ENCODE data around the gene RERE. TPM values are rescaled to one million over a fixed set of nuclear protein-coding genes. Genes with fewer than 3 reads are reported as not detected.

Gene RERE
- total and polyA plus RNA-seq, 2 experiments from 2014 or later: 148 to 170 TPM

GRCh38 chr1:8338526-8339202 lies 478.8 kb downstream of the RERE start:
- Mint-ChIP-seq H3K27me3 (ENCODE audit: insufficient read depth, low read depth, poor library complexity) (peaks cover 3% of the 10 kb centered on the region), H3K4me1 (no peaks in the 10 kb centered on the region), H3K9me3 (peaks cover 3% of the 10 kb centered on the region; the same call in 1 of the 3 replicates), H3K4me3 (no peak overlapping the region), H3K36me3 (ENCODE audit: low read depth) (peaks cover 7% of the 10 kb centered on the region), H3K27ac (no peak overlapping the region)
- H3K4me1 ChIP-seq (ENCODE audit: insufficient read depth): no peaks in the 10 kb centered on the region
- H2AFZ ChIP-seq: no peak overlapping the region
- H3F3A ChIP-seq (replicated peaks; ENCODE audit: low read depth): no peaks in the 10 kb centered on the region
- no peak overlapping the region for H3K4me3 ChIP-seq
- H3K4me2 ChIP-seq: no peak overlapping the region
- ATAC-seq (no peak), DNase-seq (ENCODE audit: low spot score) (no peak)
- TF ChIP-seq STAT1 (IDR thresholded peaks at IDR 0.05; ENCODE audit: unreplicated experiment) (no peak), CREB1 (CRISPR knock-in tag; IDR thresholded peaks at IDR 0.05; ENCODE audit: low read depth) (no peak)
- no peaks in the 10 kb centered on the region for H4K20me1 ChIP-seq (replicated peaks; ENCODE audit: insufficient read depth)
- no peaks in the 10 kb centered on the region for H3K27me3 ChIP-seq (ENCODE audit: insufficient read depth)
- no peaks in the 10 kb centered on the region for H3K79me2 ChIP-seq (replicated peaks; ENCODE audit: insufficient read depth)
- no peaks in the 10 kb centered on the region for H3K36me3 ChIP-seq (ENCODE audit: insufficient read depth)
- no peaks in the 10 kb centered on the region for H3K9me2 ChIP-seq (ENCODE audit: insufficient read depth)
- H3K27ac ChIP-seq (ENCODE audit: low read depth): no peak overlapping the region

DNA sequence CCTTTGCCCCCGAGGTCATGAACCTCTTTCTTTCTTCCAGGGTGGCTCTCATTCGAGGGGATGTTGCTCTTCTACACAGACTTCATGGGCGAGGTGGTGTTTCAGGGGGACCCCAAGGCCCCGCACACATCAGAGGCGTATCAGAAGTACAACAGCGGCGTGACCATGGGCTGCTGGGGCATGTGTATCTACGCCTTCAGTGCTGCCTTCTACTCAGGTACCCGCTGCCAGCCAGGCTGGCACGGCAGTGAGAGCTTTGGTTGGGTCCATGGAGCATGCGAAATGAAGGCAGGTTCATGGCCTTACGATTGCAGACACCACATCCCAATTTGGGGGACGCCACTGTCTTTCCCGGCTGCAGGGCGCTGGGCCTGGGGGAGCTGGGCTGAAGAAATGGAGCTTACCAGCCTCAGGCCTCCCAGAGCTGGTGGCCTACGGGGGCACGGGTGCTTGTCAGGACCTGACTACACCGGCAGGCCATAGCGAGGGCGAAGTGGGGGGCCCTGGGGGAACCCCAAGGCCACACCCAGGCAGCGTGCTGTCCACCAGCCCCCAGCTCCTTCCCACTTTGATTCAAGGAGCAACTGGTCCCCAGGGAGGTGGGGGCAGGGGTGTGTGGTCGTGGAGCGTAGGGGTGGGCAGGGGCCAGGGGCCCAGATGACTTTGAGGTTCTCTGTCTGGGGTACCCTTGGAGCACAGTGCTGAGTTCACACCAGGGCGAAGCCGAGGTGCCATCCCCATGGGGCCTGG lies 479.5 kb downstream of the RERE start:
- H3K79me2 ChIP-seq (replicated peaks; ENCODE audit: insufficient read depth): no peaks in the 10 kb centered on the region
- DNase-seq (ENCODE audit: low spot score) (no peak), ATAC-seq (no peak)
- H3K4me1 ChIP-seq (ENCODE audit: insufficient read depth): no peaks in the 10 kb centered on the region
- no peaks in the 10 kb centered on the region for H3K36me3 ChIP-seq (ENCODE audit: insufficient read depth)
- no peaks in the 10 kb centered on the region for H3K9me2 ChIP-seq (ENCODE audit: insufficient read depth)
- no peak overlapping the region for H3K27ac Mint-ChIP-seq
- H2AFZ ChIP-seq: no peak overlapping the region
- H3K27me3 Mint-ChIP-seq (ENCODE audit: insufficient read depth, low read depth, poor library complexity): peaks cover 3% of the 10 kb centered on the region
- H3K4me3 Mint-ChIP-seq: no peak overlapping the region
- no peak overlapping the region for H3K4me2 ChIP-seq
- H3K4me1 Mint-ChIP-seq: no peaks in the 10 kb centered on the region
- no peaks in the 10 kb centered on the region for H3F3A ChIP-seq (replicated peaks; ENCODE audit: low read depth)
- no peak overlapping the region for H3K27ac ChIP-seq (ENCODE audit: low read depth)
- H3K27me3 ChIP-seq (ENCODE audit: insufficient read depth): no peaks in the 10 kb centered on the region
- H3K9me3 Mint-ChIP-seq: peaks cover 3% of the 10 kb centered on the region; the same call in 1 of the 3 replicates
- H3K4me3 ChIP-seq: no peak overlapping the region
- H3K36me3 Mint-ChIP-seq (ENCODE audit: low read depth): peaks cover 7% of the 10 kb centered on the region
- no peaks in the 10 kb centered on the region for H4K20me1 ChIP-seq (replicated peaks; ENCODE audit: insufficient read depth)
- TF ChIP-seq JUNB (IDR thresholded peaks at IDR 0.05; ENCODE audit: unreplicated experiment) (no peak), NANOG (IDR thresholded peaks at IDR 0.05; ENCODE audit: borderline replicate concordance) (no peak), STAT1 (IDR thresholded peaks at IDR 0.05; ENCODE audit: unreplicated experiment) (no peak), ZNF331 (CRISPR knock-in tag; IDR thresholded peaks at IDR 0.05; ENCODE audit: low read depth) (no peak), REST (IDR thresholded peaks at IDR 0.05; ENCODE audit: unreplicated experiment) (no peak), POLR2AphosphoS5 (IDR thresholded peaks at IDR 0.05; ENCODE audit: low read depth) (no peak), CTCF (conservative IDR thresholded peaks at IDR 0.05; ENCODE audit: low read depth in 2 of 2) (no peak), EZH2 (IDR thresholded peaks at IDR 0.05; ENCODE audit: low read depth, unreplicated experiment) (no peak)
- TF ChIP-seq, protein P1, sequence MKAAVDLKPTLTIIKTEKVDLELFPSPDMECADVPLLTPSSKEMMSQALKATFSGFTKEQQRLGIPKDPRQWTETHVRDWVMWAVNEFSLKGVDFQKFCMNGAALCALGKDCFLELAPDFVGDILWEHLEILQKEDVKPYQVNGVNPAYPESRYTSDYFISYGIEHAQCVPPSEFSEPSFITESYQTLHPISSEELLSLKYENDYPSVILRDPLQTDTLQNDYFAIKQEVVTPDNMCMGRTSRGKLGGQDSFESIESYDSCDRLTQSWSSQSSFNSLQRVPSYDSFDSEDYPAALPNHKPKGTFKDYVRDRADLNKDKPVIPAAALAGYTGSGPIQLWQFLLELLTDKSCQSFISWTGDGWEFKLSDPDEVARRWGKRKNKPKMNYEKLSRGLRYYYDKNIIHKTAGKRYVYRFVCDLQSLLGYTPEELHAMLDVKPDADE (IDR thresholded peaks at IDR 0.05): no peak
